ENCODE results near the gene S100A4. TPM values are rescaled to one million over a fixed set of nuclear protein-coding genes. Genes with fewer than 3 reads are reported as not detected.

Gene S100A4
- total and polyA plus RNA-seq, 9 donors = 188 to 266 (median 210) TPM

GRCh38 chr1:153542956-153543711 is 2.5 kb downstream of the S100A4 start:
- H3K4me3 ChIP-seq (ENCODE audit: low read length) = no peak overlapping the region
- peaks cover 11% of the 10 kb centered on the region for H3K36me3 ChIP-seq (ENCODE audit: control insufficient read depth, insufficient read depth, low read length)
- no peaks in the 10 kb centered on the region for H3K9me3 ChIP-seq (replicated peaks; ENCODE audit: control insufficient read depth, low read depth, low read length)
- DNase-seq = no peak
- no peak overlapping the region for H3K27ac ChIP-seq (ENCODE audit: low read length)
- H3K4me1 ChIP-seq (ENCODE audit: control insufficient read depth, insufficient read depth, low read length) = peaks cover 66% of the 10 kb centered on the region
- 67% methylated on average over 3 of the region's 13 CpGs for WGBS (ENCODE audit: insufficient coverage)
- H3K27me3 ChIP-seq (ENCODE audit: control insufficient read depth, insufficient read depth, low read length) = no peaks in the 10 kb centered on the region

GRCh38 chr1:153541641-153542590 is 3.7 kb downstream of the S100A4 start:
- peaks cover 11% of the 10 kb centered on the region for H3K36me3 ChIP-seq (ENCODE audit: control insufficient read depth, insufficient read depth, low read length)
- H3K4me3 ChIP-seq (ENCODE audit: low read length) = no peak overlapping the region
- WGBS (ENCODE audit: insufficient coverage) = 48% methylated on average over 4 of the region's 13 CpGs
- H3K9me3 ChIP-seq (replicated peaks; ENCODE audit: control insufficient read depth, low read depth, low read length) = no peaks in the 10 kb centered on the region
- H3K27me3 ChIP-seq (ENCODE audit: control insufficient read depth, insufficient read depth, low read length) = no peaks in the 10 kb centered on the region
- peaks cover 55% of the 10 kb centered on the region for H3K4me1 ChIP-seq (ENCODE audit: control insufficient read depth, insufficient read depth, low read length)
- no peak overlapping the region for H3K27ac ChIP-seq (ENCODE audit: low read length)
- no peak for DNase-seq

GRCh38 chr1:153540394-153541361 is 4.9 kb downstream of the S100A4 start, which contains the start of gene S100A5:
Gene S100A5, minus strand, starts transcription at chr1:153540934. Its CDS starts 743 bp downstream, at chr1:153540191.
- 61% methylated on average over 8 of the region's 11 CpGs for WGBS (ENCODE audit: insufficient coverage)
- H3K9me3 ChIP-seq (replicated peaks; ENCODE audit: control insufficient read depth, low read depth, low read length) = no peaks in the 10 kb centered on the region
- H3K4me3 ChIP-seq (ENCODE audit: low read length) = no peak within 1 kb of the TSS
- no peak within 1 kb of the TSS for H3K27ac ChIP-seq (ENCODE audit: low read length)
- peaks cover 52% of the 10 kb centered on the region for H3K4me1 ChIP-seq (ENCODE audit: control insufficient read depth, insufficient read depth, low read length)
- no peak for DNase-seq
- H3K27me3 ChIP-seq (ENCODE audit: control insufficient read depth, insufficient read depth, low read length) = no peaks in the 10 kb centered on the region
- H3K36me3 ChIP-seq (ENCODE audit: control insufficient read depth, insufficient read depth, low read length) = peaks cover 11% of the 10 kb centered on the region

- peaks cover 50% of the 10 kb centered on the region for H3K4me1 ChIP-seq (ENCODE audit: control insufficient read depth, insufficient read depth, low read length)
- 100% methylated on average over 1 of the region's 4 CpGs for WGBS (ENCODE audit: insufficient coverage)
- H3K36me3 ChIP-seq (ENCODE audit: control insufficient read depth, insufficient read depth, low read length) = peaks cover 15% of the 10 kb centered on the region
- H3K27me3 ChIP-seq (ENCODE audit: control insufficient read depth, insufficient read depth, low read length) = no peaks in the 10 kb centered on the region
- no peak overlapping the region for H3K27ac ChIP-seq (ENCODE audit: low read length)
- H3K4me3 ChIP-seq (ENCODE audit: low read length) = no peak overlapping the region
- no peaks in the 10 kb centered on the region for H3K9me3 ChIP-seq (replicated peaks; ENCODE audit: control insufficient read depth, low read depth, low read length)
- DNase-seq = no peak
Measured at GRCh38 chr1:153539395-153540093, 6.1 kb downstream of the S100A4 start.

GRCh38 chr1:153538315-153538821 is 7.2 kb downstream of the S100A4 start:
- H3K27ac ChIP-seq (ENCODE audit: low read length) = no peak overlapping the region
- H3K36me3 ChIP-seq (ENCODE audit: control insufficient read depth, insufficient read depth, low read length) = peaks cover 15% of the 10 kb centered on the region
- 63% methylated on average over 4 of the region's 6 CpGs for WGBS (ENCODE audit: insufficient coverage)
- H3K9me3 ChIP-seq (replicated peaks; ENCODE audit: control insufficient read depth, low read depth, low read length) = no peaks in the 10 kb centered on the region
- H3K4me1 ChIP-seq (ENCODE audit: control insufficient read depth, insufficient read depth, low read length) = peaks cover 50% of the 10 kb centered on the region
- no peak overlapping the region for H3K4me3 ChIP-seq (ENCODE audit: low read length)
- H3K27me3 ChIP-seq (ENCODE audit: control insufficient read depth, insufficient read depth, low read length) = no peaks in the 10 kb centered on the region
- DNase-seq = no peak

GRCh38 chr1:153537376-153537730 is 8.3 kb downstream of the S100A4 start:
- H3K27me3 ChIP-seq (ENCODE audit: control insufficient read depth, insufficient read depth, low read length) = no peaks in the 10 kb centered on the region
- no peaks in the 10 kb centered on the region for H3K9me3 ChIP-seq (replicated peaks; ENCODE audit: control insufficient read depth, low read depth, low read length)
- no peak overlapping the region for H3K4me3 ChIP-seq (ENCODE audit: low read length)
- peaks cover 10% of the 10 kb centered on the region for H3K36me3 ChIP-seq (ENCODE audit: control insufficient read depth, insufficient read depth, low read length)
- WGBS (ENCODE audit: insufficient coverage) = 91% methylated on average over 2 of the region's 6 CpGs
- peaks cover 50% of the 10 kb centered on the region for H3K4me1 ChIP-seq (ENCODE audit: control insufficient read depth, insufficient read depth, low read length)
- no peak for DNase-seq
- H3K27ac ChIP-seq (ENCODE audit: low read length) = no peak overlapping the region

GRCh38 chr1:153536671-153537375 is 8.8 kb downstream of the S100A4 start:
- Histone ChIP-seq H3K27me3 (ENCODE audit: control insufficient read depth, insufficient read depth, low read length) (no peaks in the 10 kb centered on the region), H3K9me3 (replicated peaks; ENCODE audit: control insufficient read depth, low read depth, low read length) (no peaks in the 10 kb centered on the region), H3K27ac (ENCODE audit: low read length) (no peak overlapping the region), H3K36me3 (ENCODE audit: control insufficient read depth, insufficient read depth, low read length) (peaks cover 10% of the 10 kb centered on the region), H3K4me3 (ENCODE audit: low read length) (peak overlapping the region; percentile 50), H3K4me1 (ENCODE audit: control insufficient read depth, insufficient read depth, low read length) (peaks cover 47% of the 10 kb centered on the region)
- 67% methylated on average over 7 of the region's 9 CpGs for WGBS (ENCODE audit: insufficient coverage)
- DNase-seq = no peak

- peaks cover 10% of the 10 kb centered on the region for H3K36me3 ChIP-seq (ENCODE audit: control insufficient read depth, insufficient read depth, low read length)
- under 1% methylated on average over 23 of the region's 38 CpGs for WGBS (ENCODE audit: insufficient coverage)
- H3K4me3 ChIP-seq (ENCODE audit: low read length) = peak overlapping the region; percentile 50
- no peaks in the 10 kb centered on the region for H3K27me3 ChIP-seq (ENCODE audit: control insufficient read depth, insufficient read depth, low read length)
- peak; percentile 89 for DNase-seq
- H3K9me3 ChIP-seq (replicated peaks; ENCODE audit: control insufficient read depth, low read depth, low read length) = no peaks in the 10 kb centered on the region
- peak overlapping the region; percentile 88 for H3K27ac ChIP-seq (ENCODE audit: low read length)
- peaks cover 44% of the 10 kb centered on the region for H3K4me1 ChIP-seq (ENCODE audit: control insufficient read depth, insufficient read depth, low read length)
Measured at GRCh38 chr1:153536012-153536670, 9.5 kb downstream of the S100A4 start.
